ENCODE data around the gene PHYHD1. TPM values are rescaled to one million over a fixed set of nuclear protein-coding genes. Genes with fewer than 3 reads are reported as not detected.

Gene PHYHD1
- total and polyA plus RNA-seq, 2 donors: 16.8 to 34.8 TPM

DNA sequence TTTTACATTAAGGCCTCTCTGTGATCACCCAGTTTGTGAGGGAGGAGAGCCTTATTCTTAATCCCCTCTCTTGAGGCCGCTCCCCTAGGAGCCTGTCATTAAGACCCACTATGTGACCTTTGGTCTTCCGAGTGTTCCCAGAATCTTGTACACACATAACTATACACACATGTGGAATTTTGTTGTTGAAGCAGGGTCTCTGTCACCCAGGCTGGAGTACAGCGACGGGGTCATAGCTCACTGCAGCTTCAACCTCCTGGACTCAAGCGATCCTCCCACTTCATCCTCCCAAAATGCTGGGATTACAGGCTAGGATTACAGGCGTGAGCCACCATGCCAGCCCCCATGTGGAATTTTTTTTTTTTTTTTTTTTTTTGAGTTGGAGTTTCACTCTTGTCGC, 14.8 kb upstream of the PHYHD1 start:
- 83% methylated on average over 7 of the region's 7 CpGs for WGBS
- H3K36me3 ChIP-seq (ENCODE audit: insufficient read depth): peaks cover 10% of the 10 kb centered on the region
- no peaks in the 10 kb centered on the region for H3K4me1 ChIP-seq (ENCODE audit: insufficient read depth)
- H3K27ac ChIP-seq (ENCODE audit: low read depth): no peak overlapping the region
- no peak for DNase-seq (ENCODE audit: extremely low spot score)
- H3K4me3 ChIP-seq (ENCODE audit: low read depth, low read length): no peak overlapping the region

DNA sequence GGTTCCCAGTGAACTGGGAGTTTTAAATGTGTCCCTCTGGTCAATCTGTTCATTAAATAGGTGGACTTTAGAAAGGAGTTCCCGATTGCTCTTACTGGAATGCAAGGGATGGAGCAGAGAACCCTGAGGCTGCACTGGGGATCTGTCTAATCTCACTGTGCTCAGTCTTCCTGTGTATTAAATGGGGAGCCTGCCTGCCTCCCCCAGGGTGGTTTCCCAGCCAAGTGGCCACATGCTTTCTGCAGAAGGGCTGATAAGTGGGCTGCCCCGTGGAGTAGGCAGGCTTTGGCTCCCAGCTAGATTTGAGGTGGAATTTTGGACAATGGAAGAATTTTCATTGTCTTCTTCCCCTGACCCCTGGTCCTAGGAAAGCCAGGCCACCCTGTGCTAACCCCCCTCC, 14.0 kb upstream of the PHYHD1 start:
- no peak overlapping the region for H3K4me3 ChIP-seq (ENCODE audit: low read depth, low read length)
- no peak overlapping the region for H3K27ac ChIP-seq (ENCODE audit: low read depth)
- H3K36me3 ChIP-seq (ENCODE audit: insufficient read depth): peaks cover 10% of the 10 kb centered on the region
- H3K4me1 ChIP-seq (ENCODE audit: insufficient read depth): no peaks in the 10 kb centered on the region
- no peak for DNase-seq (ENCODE audit: extremely low spot score)
- WGBS: 37% methylated on average over 2 of the region's 2 CpGs

DNA sequence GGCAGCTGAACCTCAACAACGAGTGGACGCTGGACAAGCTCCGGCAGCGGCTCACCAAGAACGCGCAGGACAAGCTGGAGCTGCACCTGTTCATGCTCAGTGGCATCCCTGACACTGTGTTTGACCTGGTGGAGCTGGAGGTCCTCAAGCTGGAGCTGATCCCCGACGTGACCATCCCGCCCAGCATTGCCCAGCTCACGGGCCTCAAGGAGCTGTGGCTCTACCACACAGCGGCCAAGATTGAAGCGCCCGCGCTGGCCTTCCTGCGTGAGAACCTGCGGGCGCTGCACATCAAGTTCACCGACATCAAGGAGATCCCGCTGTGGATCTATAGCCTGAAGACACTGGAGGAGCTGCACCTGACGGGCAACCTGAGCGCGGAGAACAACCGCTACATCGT, 12.4 kb upstream of the PHYHD1 start:
- 98% methylated on average over 24 of the region's 24 CpGs for WGBS
- Histone ChIP-seq H3K4me1 (ENCODE audit: insufficient read depth) (no peaks in the 10 kb centered on the region), H3K36me3 (ENCODE audit: insufficient read depth) (peaks cover 10% of the 10 kb centered on the region), H3K27ac (ENCODE audit: low read depth) (no peak overlapping the region), H3K4me3 (ENCODE audit: low read depth, low read length) (no peak overlapping the region)
- DNase-seq (ENCODE audit: extremely low spot score): no peak

- WGBS: 88% methylated on average over 4 of the region's 4 CpGs
- Histone ChIP-seq H3K36me3 (ENCODE audit: insufficient read depth) (peaks cover 10% of the 10 kb centered on the region), H3K27ac (ENCODE audit: low read depth) (no peak overlapping the region), H3K4me1 (ENCODE audit: insufficient read depth) (no peaks in the 10 kb centered on the region), H3K4me3 (ENCODE audit: low read depth, low read length) (no peak overlapping the region)
- DNase-seq (ENCODE audit: extremely low spot score): no peak
Measured at GRCh38 chr9:128909859-128910258, 10.9 kb upstream of the PHYHD1 start.

DNA sequence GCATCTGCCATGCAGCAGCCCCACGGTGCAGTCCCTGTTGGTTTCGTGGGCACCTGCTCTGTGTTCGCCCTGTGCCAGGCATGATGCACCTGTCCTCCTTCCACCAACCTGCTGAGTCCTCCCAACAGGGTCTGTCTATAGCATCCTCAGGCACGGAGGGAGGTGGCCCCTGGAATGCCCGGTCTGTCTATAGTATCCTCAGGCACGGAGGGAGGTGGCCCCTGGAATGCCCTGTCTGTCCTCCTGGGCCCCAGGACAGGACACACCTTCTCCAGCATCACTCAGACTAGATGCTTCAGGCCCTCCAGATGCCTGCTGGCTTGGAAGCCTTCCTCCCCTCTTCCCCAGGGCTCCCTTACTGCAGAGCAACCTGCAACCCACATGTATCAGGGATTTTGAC, 9.9 kb upstream of the PHYHD1 start:
- Histone ChIP-seq H3K4me3 (ENCODE audit: low read depth, low read length) (no peak overlapping the region), H3K36me3 (ENCODE audit: insufficient read depth) (peaks cover 10% of the 10 kb centered on the region), H3K27ac (ENCODE audit: low read depth) (no peak overlapping the region), H3K4me1 (ENCODE audit: insufficient read depth) (no peaks in the 10 kb centered on the region)
- WGBS: 84% methylated on average over 6 of the region's 6 CpGs
- DNase-seq (ENCODE audit: extremely low spot score): no peak

DNA sequence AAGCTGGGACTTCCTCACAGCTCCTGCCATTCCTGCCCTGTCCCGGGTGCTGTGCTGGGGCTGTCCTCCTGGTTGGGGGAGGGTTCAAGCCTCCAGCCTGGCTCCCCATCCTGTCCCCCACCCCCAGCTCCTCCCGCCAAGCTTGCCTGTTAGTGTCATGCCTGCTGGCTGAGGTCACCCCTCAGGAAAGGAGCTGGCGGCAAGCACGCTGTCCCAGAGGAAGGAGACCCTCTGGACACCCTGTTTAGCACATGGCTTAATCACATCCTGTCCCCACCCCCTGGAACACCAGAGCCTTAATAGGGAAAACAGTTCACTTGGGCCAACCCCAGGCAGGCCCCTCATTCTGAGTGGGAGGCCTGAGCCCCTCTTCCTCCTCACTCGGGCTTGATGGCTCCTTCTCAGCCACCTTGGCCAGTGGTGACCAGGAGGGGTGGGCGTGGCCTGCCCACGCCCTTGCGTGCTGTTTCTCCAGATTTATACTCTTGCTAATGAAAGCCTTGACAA, 9.2 kb upstream of the PHYHD1 start:
- Histone ChIP-seq H3K4me3 (ENCODE audit: low read depth, low read length) (no peak overlapping the region), H3K4me1 (ENCODE audit: insufficient read depth) (no peaks in the 10 kb centered on the region), H3K27ac (ENCODE audit: low read depth) (peak overlapping the region; percentile 44), H3K36me3 (ENCODE audit: insufficient read depth) (peaks cover 13% of the 10 kb centered on the region)
- WGBS: 30% methylated on average over 8 of the region's 8 CpGs
- no peak for DNase-seq (ENCODE audit: extremely low spot score)

GRCh38 chr9:128912270-128912853, 8.4 kb upstream of the PHYHD1 start:
- 68% methylated on average over 15 of the region's 15 CpGs for WGBS
- Histone ChIP-seq H3K36me3 (ENCODE audit: insufficient read depth) (peaks cover 14% of the 10 kb centered on the region), H3K4me3 (ENCODE audit: low read depth, low read length) (no peak overlapping the region), H3K4me1 (ENCODE audit: insufficient read depth) (peaks cover 2% of the 10 kb centered on the region), H3K27ac (ENCODE audit: low read depth) (peak overlapping the region; percentile 44)
- DNase-seq (ENCODE audit: extremely low spot score): no peak

DNA sequence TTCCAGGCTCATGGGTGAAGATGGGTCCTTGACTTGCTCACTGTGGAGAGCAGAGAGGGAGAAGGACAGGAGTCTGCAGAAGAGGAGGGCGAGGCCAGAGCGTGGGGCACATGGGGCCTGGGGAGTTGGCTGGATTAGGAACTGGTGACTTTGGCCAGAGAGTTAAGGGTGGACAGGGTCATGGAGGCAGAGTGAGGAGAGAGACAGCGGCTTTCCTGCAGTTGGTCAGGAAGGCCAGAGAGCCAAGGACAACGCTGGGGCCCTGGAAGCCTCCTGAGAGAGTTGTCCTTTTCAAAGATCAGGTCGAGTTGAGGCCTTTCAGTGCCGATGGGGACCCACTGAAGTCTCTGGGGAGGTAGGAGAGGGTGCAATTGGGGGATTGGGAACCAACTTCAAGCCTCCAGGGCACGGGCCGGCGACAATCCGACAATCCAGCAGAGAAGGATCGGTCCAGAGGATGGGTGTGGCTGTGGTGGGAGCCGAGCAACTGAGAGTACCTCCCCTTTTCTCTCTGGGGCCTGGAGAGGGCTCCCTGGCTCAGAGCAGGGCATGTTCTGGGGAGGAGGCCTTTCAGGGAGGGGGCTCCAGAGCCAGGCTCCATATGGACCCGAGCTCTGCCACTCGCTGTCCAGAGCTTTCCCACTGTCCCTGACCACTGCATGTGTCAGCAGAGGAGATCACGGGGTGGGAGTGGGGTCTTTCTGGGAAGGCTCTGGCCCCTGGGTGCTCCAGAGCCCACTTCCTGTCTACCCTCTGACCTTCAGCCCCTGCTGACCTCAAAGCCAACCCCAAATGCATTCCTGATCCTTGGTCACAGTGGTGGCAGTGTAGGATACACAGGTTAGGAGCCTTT, 7.5 kb upstream of the PHYHD1 start:
- no peak for DNase-seq (ENCODE audit: extremely low spot score)
- WGBS: 62% methylated on average over 15 of the region's 15 CpGs
- Histone ChIP-seq H3K36me3 (ENCODE audit: insufficient read depth) (peaks cover 9% of the 10 kb centered on the region), H3K27ac (ENCODE audit: low read depth) (peak overlapping the region; percentile 47), H3K4me3 (ENCODE audit: low read depth, low read length) (no peak overlapping the region), H3K4me1 (ENCODE audit: insufficient read depth) (peaks cover 2% of the 10 kb centered on the region)

DNA sequence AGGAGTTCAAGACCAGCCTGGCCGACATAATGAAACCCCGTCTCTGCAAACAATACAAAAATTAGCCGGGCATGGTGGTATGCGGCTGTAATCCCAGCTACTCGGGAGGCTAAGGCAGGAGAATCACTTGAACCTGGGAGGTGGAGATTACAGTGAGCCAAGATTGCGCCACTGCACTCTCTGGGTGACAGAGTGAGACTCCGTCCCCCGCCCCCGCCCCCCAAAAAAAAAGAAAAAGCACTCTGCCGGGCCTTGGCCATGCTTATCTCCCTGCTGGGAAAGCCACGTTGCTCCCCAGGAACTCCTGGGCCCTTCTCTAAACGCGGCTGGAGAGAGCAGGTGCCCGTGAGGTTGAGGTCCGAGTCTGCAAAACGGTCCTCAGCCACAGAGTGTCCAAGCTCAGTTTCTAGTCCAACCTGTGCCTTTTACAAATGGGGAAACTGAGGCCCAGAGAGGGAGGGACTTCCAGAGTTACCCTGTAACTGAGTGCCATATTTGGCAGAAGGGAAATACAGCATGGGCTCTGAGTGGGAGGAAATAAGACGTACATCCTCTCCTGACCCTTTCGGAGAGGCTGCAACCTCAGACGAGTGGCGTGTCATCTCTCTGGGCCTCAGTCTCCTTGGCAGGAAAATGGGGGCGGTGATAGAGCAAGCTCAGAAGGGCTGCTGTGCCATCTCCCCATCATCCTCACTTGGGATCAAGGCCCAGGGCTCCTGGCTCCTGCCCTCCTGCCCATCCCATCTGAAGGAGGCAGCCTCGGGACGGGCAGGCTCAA, 6.6 kb upstream of the PHYHD1 start:
- H3K4me1 ChIP-seq (ENCODE audit: insufficient read depth): peaks cover 2% of the 10 kb centered on the region
- no peak overlapping the region for H3K4me3 ChIP-seq (ENCODE audit: low read depth, low read length)
- 75% methylated on average over 23 of the region's 23 CpGs for WGBS
- peaks cover 9% of the 10 kb centered on the region for H3K36me3 ChIP-seq (ENCODE audit: insufficient read depth)
- no peak for DNase-seq (ENCODE audit: extremely low spot score)
- no peak overlapping the region for H3K27ac ChIP-seq (ENCODE audit: low read depth)

- peaks cover 7% of the 10 kb centered on the region for H3K36me3 ChIP-seq (ENCODE audit: insufficient read depth)
- no peak for DNase-seq (ENCODE audit: extremely low spot score)
- peak overlapping the region; percentile 97 for H3K27ac ChIP-seq (ENCODE audit: low read depth)
- no peak overlapping the region for H3K4me3 ChIP-seq (ENCODE audit: low read depth, low read length)
- 79% methylated on average over 18 of the region's 18 CpGs for WGBS
- peaks cover 2% of the 10 kb centered on the region for H3K4me1 ChIP-seq (ENCODE audit: insufficient read depth)
Measured at GRCh38 chr9:128916204-128916603, 4.6 kb upstream of the PHYHD1 start.

DNA sequence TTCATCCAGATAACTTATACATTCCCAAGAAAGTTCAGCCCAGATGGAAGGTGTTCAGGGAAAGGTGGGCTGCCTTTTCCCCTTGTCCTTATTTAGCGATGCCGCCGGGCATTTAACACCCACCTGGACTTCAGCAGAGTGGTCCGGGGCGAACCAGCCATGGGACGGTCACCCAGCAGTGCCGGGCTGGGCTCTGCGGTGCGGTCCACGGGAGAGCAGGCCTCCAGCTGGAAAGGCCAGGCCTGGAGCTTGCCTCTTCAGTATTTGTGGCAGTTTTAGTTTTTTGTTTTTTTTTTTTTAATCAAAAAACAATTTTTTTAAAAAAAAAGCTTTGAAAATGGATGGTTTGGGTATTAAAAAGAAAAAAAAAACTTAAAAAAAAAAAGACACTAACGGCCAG, 4.0 kb upstream of the PHYHD1 start:
- Histone ChIP-seq H3K4me3 (ENCODE audit: low read depth, low read length) (no peak overlapping the region), H3K4me1 (ENCODE audit: insufficient read depth) (peaks cover 2% of the 10 kb centered on the region), H3K36me3 (ENCODE audit: insufficient read depth) (peaks cover 7% of the 10 kb centered on the region), H3K27ac (ENCODE audit: low read depth) (peak overlapping the region; percentile 97)
- DNase-seq (ENCODE audit: extremely low spot score): no peak
- WGBS: 83% methylated on average over 11 of the region's 11 CpGs

DNA sequence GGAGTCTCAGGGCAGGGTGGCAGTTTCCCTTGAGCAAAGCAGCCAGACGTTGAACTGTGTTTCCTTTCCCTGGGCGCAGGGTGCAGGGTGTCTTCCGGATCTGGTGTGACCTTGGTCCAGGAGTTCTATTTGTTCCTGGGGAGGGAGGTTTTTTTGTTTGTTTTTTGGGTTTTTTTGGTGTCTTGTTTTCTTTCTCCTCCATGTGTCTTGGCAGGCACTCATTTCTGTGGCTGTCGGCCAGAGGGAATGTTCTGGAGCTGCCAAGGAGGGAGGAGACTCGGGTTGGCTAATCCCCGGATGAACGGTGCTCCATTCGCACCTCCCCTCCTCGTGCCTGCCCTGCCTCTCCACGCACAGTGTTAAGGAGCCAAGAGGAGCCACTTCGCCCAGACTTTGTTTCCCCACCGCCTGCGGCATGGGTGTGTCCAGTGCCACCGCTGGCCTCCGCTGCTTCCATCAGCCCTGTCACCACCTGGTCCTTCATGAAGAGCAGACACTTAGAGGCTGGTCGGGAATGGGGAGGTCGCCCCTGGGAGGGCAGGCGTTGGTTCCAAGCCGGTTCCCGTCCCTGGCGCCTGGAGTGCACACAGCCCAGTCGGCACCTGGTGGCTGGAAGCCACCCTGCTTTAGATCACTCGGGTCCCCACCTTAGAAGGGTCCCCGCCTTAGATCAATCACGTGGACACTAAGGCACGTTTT, 3.5 kb upstream of the PHYHD1 start:
- H3K27ac ChIP-seq (ENCODE audit: low read depth): peak overlapping the region; percentile 72
- peaks cover 7% of the 10 kb centered on the region for H3K36me3 ChIP-seq (ENCODE audit: insufficient read depth)
- peaks cover 2% of the 10 kb centered on the region for H3K4me1 ChIP-seq (ENCODE audit: insufficient read depth)
- no peak overlapping the region for H3K4me3 ChIP-seq (ENCODE audit: low read depth, low read length)
- DNase-seq (ENCODE audit: extremely low spot score): no peak
- 51% methylated on average over 26 of the region's 26 CpGs for WGBS

DNA sequence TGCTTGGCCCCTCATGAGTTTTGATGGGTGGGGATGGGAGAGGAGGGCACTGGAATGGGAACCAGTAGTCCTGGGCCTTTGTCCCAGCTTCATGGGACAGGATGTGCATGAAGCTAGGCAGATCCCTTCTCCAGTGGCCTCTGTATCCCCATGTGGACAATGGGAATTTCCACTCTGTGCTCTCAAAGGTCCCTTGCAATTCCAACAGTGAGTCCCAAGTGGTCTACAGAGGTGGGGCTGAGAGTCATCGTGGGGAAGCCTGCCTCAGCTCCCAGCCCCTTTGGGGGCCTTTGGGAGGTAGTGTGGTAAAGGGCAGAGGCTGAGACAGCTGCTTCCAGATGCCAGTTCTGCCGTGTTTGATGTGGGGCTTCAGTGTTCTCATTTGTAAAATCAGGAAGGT, 1.9 kb upstream of the PHYHD1 start:
- H3K4me1 ChIP-seq (ENCODE audit: insufficient read depth): peaks cover 2% of the 10 kb centered on the region
- DNase-seq (ENCODE audit: extremely low spot score): no peak
- H3K4me3 ChIP-seq (ENCODE audit: low read depth, low read length): no peak overlapping the region
- H3K27ac ChIP-seq (ENCODE audit: low read depth): no peak overlapping the region
- whole genome bisulfite sequencing: 50% methylated on average over 2 of the region's 2 CpGs
- H3K36me3 ChIP-seq (ENCODE audit: insufficient read depth): peaks cover 7% of the 10 kb centered on the region

All from urinary bladder (tissue), 4 donors.